Stimulated activated memory B cell treated with anti-CD40 and anti-IgM and Interleukin-4, amounts not matched to agents 10 μg/mL and 1 μg/mL and 100 μg/mL, for 72 hours (primary cell): ENCODE data around the gene CAPRIN1.

ENCODE experiments used
- ATAC-seq: fragments of 150-1000 bp; cut with Tn5 transposase; 2 replicates; pipeline ENCODE4 v1.10.0; 2021
- H3K27ac Mint-ChIP-seq: one replicate; pipeline ENCODE4 v1.8.0; 2022; ENCODE audit warnings: mild to moderate bottlenecking, mixed read lengths
- H3K27me3 Mint-ChIP-seq: one replicate; pipeline ENCODE4 v1.8.0; 2022; ENCODE audit warnings: mixed read lengths
- H3K36me3 Mint-ChIP-seq: one replicate; pipeline ENCODE4 v1.8.0; 2022; ENCODE audit warnings: mixed read lengths
- H3K4me1 Mint-ChIP-seq: one replicate; pipeline ENCODE4 v1.8.0; 2022; ENCODE audit warnings: mixed read lengths
- H3K4me3 Mint-ChIP-seq: one replicate; pipeline ENCODE4 v1.8.0; 2022; ENCODE audit warnings: mild to moderate bottlenecking, moderate library complexity, mixed read lengths
- H3K9me3 Mint-ChIP-seq: one replicate; pipeline ENCODE4 v1.8.0; 2022; ENCODE audit warnings: mixed read lengths

The CAPRIN1 gene, protein sequence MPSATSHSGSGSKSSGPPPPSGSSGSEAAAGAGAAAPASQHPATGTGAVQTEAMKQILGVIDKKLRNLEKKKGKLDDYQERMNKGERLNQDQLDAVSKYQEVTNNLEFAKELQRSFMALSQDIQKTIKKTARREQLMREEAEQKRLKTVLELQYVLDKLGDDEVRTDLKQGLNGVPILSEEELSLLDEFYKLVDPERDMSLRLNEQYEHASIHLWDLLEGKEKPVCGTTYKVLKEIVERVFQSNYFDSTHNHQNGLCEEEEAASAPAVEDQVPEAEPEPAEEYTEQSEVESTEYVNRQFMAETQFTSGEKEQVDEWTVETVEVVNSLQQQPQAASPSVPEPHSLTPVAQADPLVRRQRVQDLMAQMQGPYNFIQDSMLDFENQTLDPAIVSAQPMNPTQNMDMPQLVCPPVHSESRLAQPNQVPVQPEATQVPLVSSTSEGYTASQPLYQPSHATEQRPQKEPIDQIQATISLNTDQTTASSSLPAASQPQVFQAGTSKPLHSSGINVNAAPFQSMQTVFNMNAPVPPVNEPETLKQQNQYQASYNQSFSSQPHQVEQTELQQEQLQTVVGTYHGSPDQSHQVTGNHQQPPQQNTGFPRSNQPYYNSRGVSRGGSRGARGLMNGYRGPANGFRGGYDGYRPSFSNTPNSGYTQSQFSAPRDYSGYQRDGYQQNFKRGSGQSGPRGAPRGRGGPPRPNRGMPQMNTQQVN

GRCh38 chr11:34051349-34052035 lies at the start of gene CAPRIN1:
Gene CAPRIN1 (plus strand): TSS chr11:34051731. CDS start chr11:34052421, 690 bp downstream.
- peak within 1 kb of the TSS; percentile 99 for H3K4me3 Mint-ChIP-seq

DNA sequence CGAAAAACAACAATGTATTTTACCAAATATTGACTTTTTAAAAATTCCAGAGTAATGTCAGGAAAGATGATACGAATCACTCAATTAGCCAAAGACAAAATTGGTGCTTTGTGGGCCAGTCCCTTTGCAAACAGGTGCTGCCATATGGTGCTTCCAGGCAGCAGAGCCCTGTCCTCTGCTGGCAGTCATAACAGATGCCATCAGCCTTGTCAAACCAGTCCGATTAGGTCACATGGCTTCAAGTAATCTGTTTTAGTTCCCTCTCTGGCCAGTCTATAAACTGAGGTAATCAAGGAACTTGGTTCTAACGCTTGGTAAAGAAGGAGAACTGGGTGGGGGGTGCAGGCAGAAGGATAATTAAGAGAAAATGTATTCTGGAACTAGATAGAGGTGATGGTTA lies 49.1 kb upstream of the CAPRIN1 start:
- ATAC-seq, result no peak
- Mint-ChIP-seq H3K9me3 (peaks cover 3% of the 10 kb centered on the region), H3K4me3 (no peak overlapping the region), H3K27me3 (peaks cover 26% of the 10 kb centered on the region), H3K27ac (no peak overlapping the region), H3K36me3 (no peaks in the 10 kb centered on the region), H3K4me1 (peaks cover 13% of the 10 kb centered on the region)

More at GRCh38 chr11:34051349-34052035, at the start of gene CAPRIN1:
- Mint-ChIP-seq H3K27ac (peak within 1 kb of the TSS; percentile 95), H3K27me3 (no peaks in the 10 kb centered on the region), H3K9me3 (no peaks in the 10 kb centered on the region), H3K36me3 (peaks cover 14% of the 10 kb centered on the region), H3K4me1 (peaks cover 25% of the 10 kb centered on the region)
- peak; percentile 87 for ATAC-seq

DNA sequence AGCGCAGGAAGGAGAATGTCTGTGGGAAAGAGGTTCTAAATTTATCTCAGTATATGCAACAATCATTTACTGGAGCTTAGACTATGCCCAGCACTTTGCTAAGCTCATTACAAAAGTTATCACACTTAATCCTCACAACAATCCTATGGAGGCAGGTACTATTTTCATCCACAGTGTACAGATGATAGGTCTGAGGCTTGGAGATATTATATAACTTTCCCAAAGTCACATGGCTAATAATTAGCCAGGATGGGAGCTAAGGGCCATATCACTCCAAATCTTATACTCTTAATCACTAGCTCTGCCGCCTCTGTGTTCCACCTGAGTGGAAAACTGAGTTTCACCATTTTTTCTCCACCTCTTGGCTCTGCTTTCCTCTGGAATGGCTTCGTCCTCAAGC lies 47.3 kb upstream of the CAPRIN1 start:
- Mint-ChIP-seq H3K36me3 (no peaks in the 10 kb centered on the region), H3K4me1 (peaks cover 11% of the 10 kb centered on the region), H3K27ac (no peak overlapping the region), H3K9me3 (peaks cover 3% of the 10 kb centered on the region), H3K4me3 (no peak overlapping the region), H3K27me3 (peaks cover 22% of the 10 kb centered on the region)
- ATAC-seq, result no peak

GRCh38 chr11:34006876-34007275 lies 44.7 kb upstream of the CAPRIN1 start:
- no peaks in the 10 kb centered on the region for H3K9me3 Mint-ChIP-seq
- H3K27me3 Mint-ChIP-seq, result peaks cover 18% of the 10 kb centered on the region
- H3K4me1 Mint-ChIP-seq, result no peaks in the 10 kb centered on the region
- no peak overlapping the region for H3K4me3 Mint-ChIP-seq
- ATAC-seq, result no peak
- H3K27ac Mint-ChIP-seq, result no peak overlapping the region
- H3K36me3 Mint-ChIP-seq, result no peaks in the 10 kb centered on the region

GRCh38 chr11:34012734-34013133 lies 38.8 kb upstream of the CAPRIN1 start:
- H3K9me3 Mint-ChIP-seq, result no peaks in the 10 kb centered on the region
- H3K27me3 Mint-ChIP-seq, result peaks cover 19% of the 10 kb centered on the region
- no peaks in the 10 kb centered on the region for H3K36me3 Mint-ChIP-seq
- no peaks in the 10 kb centered on the region for H3K4me1 Mint-ChIP-seq
- H3K4me3 Mint-ChIP-seq, result no peak overlapping the region
- H3K27ac Mint-ChIP-seq, result no peak overlapping the region
- no peak for ATAC-seq

DNA sequence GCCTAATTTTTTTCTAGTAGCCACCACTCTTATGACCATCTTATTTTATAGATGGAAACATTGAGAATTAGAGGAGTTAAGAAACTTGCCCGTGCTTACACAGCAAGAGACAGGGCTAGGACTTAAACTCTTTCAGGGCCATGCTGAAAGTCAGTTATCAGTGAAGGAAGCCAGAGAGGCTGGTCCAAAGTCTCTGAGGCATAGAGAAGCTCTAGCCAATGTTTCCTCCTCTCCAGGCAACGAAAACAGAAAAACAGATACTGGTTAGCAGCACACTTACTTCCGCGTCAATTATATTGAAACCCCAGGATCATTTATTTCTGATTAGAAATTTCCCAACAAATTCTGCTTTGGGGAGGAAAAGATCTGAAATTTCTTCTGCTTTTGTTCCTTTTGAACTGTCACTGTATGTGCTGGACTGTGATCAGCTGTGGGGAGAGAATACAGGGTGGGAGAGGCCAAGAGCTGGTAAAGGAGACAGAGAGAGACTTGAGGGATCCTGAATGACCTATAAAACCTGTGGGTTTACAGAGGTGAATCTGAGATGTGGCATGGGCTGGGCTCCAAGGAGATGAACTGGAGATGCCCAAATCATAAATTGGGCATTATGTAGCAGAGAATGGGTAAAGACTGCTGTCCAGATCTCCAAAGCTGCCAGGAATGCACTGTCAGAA lies 37.5 kb upstream of the CAPRIN1 start:
- H3K27ac Mint-ChIP-seq, result no peak overlapping the region
- no peaks in the 10 kb centered on the region for H3K36me3 Mint-ChIP-seq
- no peaks in the 10 kb centered on the region for H3K9me3 Mint-ChIP-seq
- no peaks in the 10 kb centered on the region for H3K4me1 Mint-ChIP-seq
- no peak overlapping the region for H3K4me3 Mint-ChIP-seq
- ATAC-seq, result no peak
- H3K27me3 Mint-ChIP-seq, result peaks cover 12% of the 10 kb centered on the region

DNA sequence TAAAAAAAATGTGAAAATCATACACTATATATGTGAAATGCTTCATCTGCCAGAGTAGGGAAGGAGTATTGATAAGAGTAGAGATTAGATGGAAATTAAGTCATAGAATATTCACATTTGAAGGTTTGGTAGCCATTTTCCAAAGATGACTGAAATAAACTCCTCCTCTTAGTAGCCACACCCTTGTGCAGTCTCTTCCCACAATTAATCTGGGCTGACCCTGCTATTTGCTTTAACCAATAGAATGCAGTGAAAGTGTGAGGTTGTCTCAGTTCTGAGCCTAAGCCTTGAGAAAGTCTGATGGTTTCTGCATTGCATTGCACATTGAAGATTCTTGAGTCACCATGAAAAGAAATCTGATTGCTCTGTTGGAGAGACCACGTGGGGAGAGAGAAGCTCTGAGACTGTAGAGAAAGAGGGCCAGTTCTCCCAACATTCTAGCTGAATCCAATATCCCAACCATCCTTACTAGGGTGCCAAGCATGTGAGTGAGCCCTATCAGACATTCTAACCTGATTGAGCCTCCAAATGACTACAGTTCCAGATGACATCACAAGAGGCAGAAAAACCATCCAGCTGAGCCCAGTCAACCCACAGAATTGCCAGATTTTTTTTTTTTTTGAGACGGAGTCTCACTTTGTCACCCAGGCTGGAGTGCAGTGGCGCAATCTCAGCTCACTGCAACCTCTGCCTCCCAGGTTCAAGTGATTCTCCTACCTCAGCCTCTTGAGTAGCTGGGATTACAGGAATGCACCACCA lies 29.4 kb upstream of the CAPRIN1 start:
- no peaks in the 10 kb centered on the region for H3K27me3 Mint-ChIP-seq
- H3K9me3 Mint-ChIP-seq, result peaks cover 4% of the 10 kb centered on the region
- peaks cover 4% of the 10 kb centered on the region for H3K36me3 Mint-ChIP-seq
- ATAC-seq, result no peak
- H3K4me1 Mint-ChIP-seq, result no peaks in the 10 kb centered on the region
- no peak overlapping the region for H3K27ac Mint-ChIP-seq
- no peak overlapping the region for H3K4me3 Mint-ChIP-seq

GRCh38 chr11:34026432-34026831 lies 25.1 kb upstream of the CAPRIN1 start:
- H3K27ac Mint-ChIP-seq, result no peak overlapping the region
- no peak overlapping the region for H3K4me3 Mint-ChIP-seq
- no peak for ATAC-seq
- peaks cover 8% of the 10 kb centered on the region for H3K27me3 Mint-ChIP-seq
- H3K9me3 Mint-ChIP-seq, result peaks cover 4% of the 10 kb centered on the region
- H3K36me3 Mint-ChIP-seq, result peaks cover 4% of the 10 kb centered on the region
- no peaks in the 10 kb centered on the region for H3K4me1 Mint-ChIP-seq

- Mint-ChIP-seq H3K4me3 (no peak overlapping the region), H3K27me3 (peaks cover 8% of the 10 kb centered on the region), H3K27ac (no peak overlapping the region), H3K36me3 (no peaks in the 10 kb centered on the region), H3K9me3 (no peaks in the 10 kb centered on the region), H3K4me1 (no peaks in the 10 kb centered on the region)
- ATAC-seq, result no peak
Measured at GRCh38 chr11:34027516-34028408, 23.8 kb upstream of the CAPRIN1 start.

GRCh38 chr11:34028425-34028824 lies 23.1 kb upstream of the CAPRIN1 start:
- Mint-ChIP-seq H3K27me3 (peaks cover 8% of the 10 kb centered on the region), H3K4me1 (no peaks in the 10 kb centered on the region), H3K27ac (no peak overlapping the region), H3K36me3 (no peaks in the 10 kb centered on the region), H3K4me3 (no peak overlapping the region), H3K9me3 (no peaks in the 10 kb centered on the region)
- no peak for ATAC-seq

DNA sequence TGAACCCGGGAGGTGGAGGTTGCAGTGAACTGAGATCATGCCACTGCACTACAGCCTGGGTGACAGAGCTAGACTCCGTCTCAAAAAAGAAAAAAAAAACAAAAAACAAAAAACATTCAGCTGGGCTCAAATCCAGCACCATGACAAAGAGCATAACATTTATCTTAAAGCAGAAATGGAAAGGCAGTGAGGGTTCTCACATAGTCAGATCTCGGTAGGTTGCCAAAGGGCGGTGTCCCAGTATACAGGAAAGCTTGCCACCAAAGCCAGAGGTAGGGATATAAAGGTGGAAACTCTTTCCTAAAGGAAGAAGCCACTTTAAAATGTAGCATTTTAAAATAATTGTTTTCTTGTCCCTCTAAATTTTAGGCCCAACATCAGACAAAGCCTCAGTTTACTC lies 22.4 kb upstream of the CAPRIN1 start:
- Mint-ChIP-seq H3K4me3 (no peak overlapping the region), H3K4me1 (no peaks in the 10 kb centered on the region), H3K27me3 (peaks cover 8% of the 10 kb centered on the region), H3K27ac (no peak overlapping the region), H3K36me3 (no peaks in the 10 kb centered on the region), H3K9me3 (no peaks in the 10 kb centered on the region)
- no peak for ATAC-seq

DNA sequence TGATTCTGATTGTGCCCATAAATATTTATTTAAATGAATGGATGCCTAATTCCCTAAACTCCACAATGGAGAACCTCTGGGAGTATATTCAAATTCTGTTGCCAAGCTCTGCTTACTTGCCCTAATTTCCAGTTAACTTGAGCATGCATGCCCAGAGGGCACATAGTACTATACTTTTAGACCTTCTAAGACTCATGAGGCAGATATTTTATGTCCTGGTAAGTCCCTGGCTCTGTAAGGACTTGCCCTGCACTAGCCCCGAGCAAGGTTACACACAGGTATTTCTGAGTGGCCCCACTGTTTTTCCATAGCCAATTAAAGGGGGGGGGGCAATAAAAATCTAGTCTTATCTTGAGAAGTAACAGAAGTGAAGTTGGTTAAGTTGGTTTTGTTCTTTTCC lies 21.1 kb upstream of the CAPRIN1 start:
- H3K4me1 Mint-ChIP-seq, result no peaks in the 10 kb centered on the region
- no peak overlapping the region for H3K4me3 Mint-ChIP-seq
- H3K27ac Mint-ChIP-seq, result no peak overlapping the region
- no peaks in the 10 kb centered on the region for H3K9me3 Mint-ChIP-seq
- H3K27me3 Mint-ChIP-seq, result peaks cover 8% of the 10 kb centered on the region
- H3K36me3 Mint-ChIP-seq, result no peaks in the 10 kb centered on the region
- no peak for ATAC-seq

DNA sequence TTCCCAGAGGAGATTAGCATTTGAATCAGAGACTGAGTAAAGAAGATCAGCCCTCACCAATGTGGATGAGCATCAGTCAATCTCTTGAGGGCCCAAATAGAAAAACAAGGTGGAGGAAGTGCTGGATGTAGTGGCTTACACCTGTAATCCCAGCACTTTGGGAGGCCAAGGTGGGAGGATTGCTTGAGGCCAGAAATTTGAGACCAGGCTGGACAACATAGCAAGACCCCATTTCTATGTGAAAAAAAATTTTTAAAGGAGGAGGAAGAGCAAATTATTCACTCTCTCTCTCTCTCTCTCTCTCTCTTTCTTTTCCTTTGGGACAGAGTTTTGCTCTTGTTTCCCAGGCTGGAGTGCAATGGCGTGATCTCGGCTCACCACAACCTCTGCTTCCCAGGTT lies 18.1 kb upstream of the CAPRIN1 start:
- H3K27ac Mint-ChIP-seq, result no peak overlapping the region
- H3K27me3 Mint-ChIP-seq, result peaks cover 6% of the 10 kb centered on the region

DNA sequence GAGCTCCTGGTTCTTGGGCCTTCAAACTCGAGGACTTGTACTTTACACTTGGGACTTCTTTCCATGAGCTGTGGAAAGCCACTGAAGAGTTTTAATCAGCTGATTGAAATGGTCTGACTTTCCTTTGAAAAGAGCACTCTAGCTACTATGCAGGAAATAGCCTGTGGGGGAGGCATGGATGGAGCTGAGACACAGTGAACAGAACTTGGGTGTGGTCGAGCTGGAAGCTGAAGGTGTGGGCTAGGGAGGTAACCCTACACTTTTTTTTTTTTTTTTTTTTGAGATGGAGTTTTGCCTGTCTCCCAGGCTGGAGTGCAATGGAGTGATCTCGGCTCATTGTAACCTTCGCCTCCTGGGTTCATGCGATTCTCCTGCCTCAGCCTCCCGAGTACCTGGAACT lies 17.5 kb upstream of the CAPRIN1 start:
- Mint-ChIP-seq H3K4me1 (no peaks in the 10 kb centered on the region), H3K27ac (no peak overlapping the region)
- no peak for ATAC-seq

More for the DNA sequence above, 18.1 kb upstream of the CAPRIN1 start:
- no peaks in the 10 kb centered on the region for H3K9me3 Mint-ChIP-seq
- no peak overlapping the region for H3K4me3 Mint-ChIP-seq
- no peak for ATAC-seq
- no peaks in the 10 kb centered on the region for H3K36me3 Mint-ChIP-seq
- H3K4me1 Mint-ChIP-seq, result no peaks in the 10 kb centered on the region

More for the DNA sequence above, 17.5 kb upstream of the CAPRIN1 start:
- no peaks in the 10 kb centered on the region for H3K27me3 Mint-ChIP-seq
- H3K9me3 Mint-ChIP-seq, result no peaks in the 10 kb centered on the region
- H3K4me3 Mint-ChIP-seq, result no peak overlapping the region
- no peaks in the 10 kb centered on the region for H3K36me3 Mint-ChIP-seq
